ENCODE data around the gene TSC1.
"Not testable (repeated sequence)": the region's sequence is repeated elsewhere in the genome, so short reads cannot be mapped to it uniquely, and the experiment has no call there.

TSC1 gene

GRCh38 chr9:132976571-132976970 is 32.2 kb upstream of the TSC1 start:
- ChIA-PET POLR2A (ENCODE audit: low non-redundant PET) (no interaction called here), CTCF (interaction anchor here (1.1 to 2.3 kb wide), 2 partner anchors 18 to 81 kb away, joined by 4 to 17 read pairs; no protein-coding TSS in a partner anchor)
- H3K27ac ChIP-seq, result no peak overlapping the region
- no peak for TF ChIP-seq CTCF (conservative IDR thresholded peaks at IDR 0.05; ENCODE audit: low read depth)
- DNase-seq (ENCODE audit: low spot score), result no peak

DNA sequence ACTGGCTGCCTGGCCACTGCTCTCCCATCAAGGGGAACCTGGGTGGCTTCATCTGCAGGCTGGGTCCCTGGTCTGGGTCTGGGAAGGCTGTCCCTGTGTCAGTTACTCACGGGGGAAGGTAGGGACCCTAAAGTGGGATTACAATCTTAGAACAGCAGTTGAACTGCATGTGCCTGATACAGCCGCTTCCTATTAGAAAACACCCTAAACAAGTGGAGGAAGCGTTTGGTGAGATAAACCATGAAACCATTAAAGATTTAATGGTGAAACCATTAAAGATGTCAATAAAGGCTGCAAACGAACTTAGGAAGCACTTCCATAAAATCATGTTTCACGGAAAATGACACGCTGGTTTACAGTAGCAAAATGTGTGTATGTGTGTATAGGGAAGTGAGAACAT is 31.5 kb upstream of the TSC1 start:
- POLR2A ChIA-PET (ENCODE audit: low non-redundant PET), result no interaction called here
- no peak for TF ChIP-seq CTCF (conservative IDR thresholded peaks at IDR 0.05; ENCODE audit: low read depth)
- CTCF ChIA-PET, result interaction anchor here (1.8 to 1.9 kb wide), 2 partner anchors 46 to 74 kb away, joined by 6 to 8 read pairs; no protein-coding TSS in a partner anchor
- no peak overlapping the region for H3K27ac ChIP-seq
- DNase-seq (ENCODE audit: low spot score), result no peak

- H3K27ac ChIP-seq, result no peak overlapping the region
- no peak for TF ChIP-seq CTCF (conservative IDR thresholded peaks at IDR 0.05; ENCODE audit: low read depth)
- ChIA-PET POLR2A (ENCODE audit: low non-redundant PET) (no interaction called here), CTCF (interaction anchor here (0.5 to 1.1 kb wide), 4 partner anchors 19 to 141 kb away, joined by 3 to 4 read pairs (median 3); no protein-coding TSS in a partner anchor)
- DNase-seq (ENCODE audit: low spot score), result peak; percentile 59
Observed at GRCh38 chr9:132973713-132974112, 29.3 kb upstream of the TSC1 start.

- ChIA-PET POLR2A (ENCODE audit: low non-redundant PET) (no interaction called here), CTCF (interaction anchor here (0.5 to 2.3 kb wide), 6 partner anchors 20 to 364 kb away, joined by 3 to 16 read pairs (median 4); no protein-coding TSS in a partner anchor)
- TF ChIP-seq CTCF (conservative IDR thresholded peaks at IDR 0.05; ENCODE audit: low read depth), result no peak
Observed at GRCh38 chr9:132973166-132973565, 28.8 kb upstream of the TSC1 start.

GRCh38 chr9:132970324-132971062 is 26.1 kb upstream of the TSC1 start:
- DNase-seq (ENCODE audit: low spot score), result no peak
- ChIA-PET CTCF (interaction anchor here (0.5 to 0.6 kb wide), 2 partner anchors 28 to 541 kb away, joined by 3 to 5 read pairs; no protein-coding TSS in a partner anchor), POLR2A (ENCODE audit: low non-redundant PET) (no interaction called here)
- no peak overlapping the region for H3K27ac ChIP-seq
- TF ChIP-seq CTCF (conservative IDR thresholded peaks at IDR 0.05; ENCODE audit: low read depth), result no peak

More at GRCh38 chr9:132973166-132973565, 28.8 kb upstream of the TSC1 start:
- no peak for DNase-seq (ENCODE audit: low spot score)
- no peak overlapping the region for H3K27ac ChIP-seq

DNA sequence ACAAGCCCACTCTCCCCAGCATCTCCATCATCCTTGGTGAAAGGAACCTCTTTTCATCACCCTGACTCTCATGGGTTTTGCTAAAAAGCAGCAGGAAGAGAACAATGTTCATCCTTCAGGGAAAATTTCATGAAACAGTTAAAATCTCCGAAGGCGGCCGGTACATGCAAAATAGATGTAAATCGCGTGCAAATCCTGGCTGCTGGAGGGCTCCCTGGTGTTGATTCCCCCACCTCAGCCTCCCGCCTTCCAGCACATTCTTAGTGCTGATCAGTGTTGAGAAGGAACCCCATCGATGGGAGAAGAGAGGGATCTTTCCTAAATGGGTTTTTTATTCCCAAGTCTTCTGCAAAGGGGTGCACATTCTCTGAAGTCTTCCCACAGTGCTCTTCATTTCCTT is 25.4 kb upstream of the TSC1 start:
- POLR2A ChIA-PET (ENCODE audit: low non-redundant PET), result no interaction called here
- no peak for TF ChIP-seq CTCF (conservative IDR thresholded peaks at IDR 0.05; ENCODE audit: low read depth)
- CTCF ChIA-PET, result interaction anchor here (0.5 to 0.7 kb wide), 3 partner anchors 29 to 541 kb away, joined by 3 to 5 read pairs (median 3); no protein-coding TSS in a partner anchor
- no peak for DNase-seq (ENCODE audit: low spot score)
- H3K27ac ChIP-seq, result no peak overlapping the region

- CTCF ChIA-PET, result interaction anchor here (0.6 kb wide), 2 partner anchors 576 to 895 kb away, joined by 3 to 5 read pairs; no protein-coding TSS in a partner anchor
- H3K27ac ChIP-seq; DNase-seq (ENCODE audit: low spot score); POLR2A ChIA-PET (ENCODE audit: low non-redundant PET): not testable (repeated sequence)
Observed at GRCh38 chr9:132967908-132968307, 23.5 kb upstream of the TSC1 start.

Data from RWPE1 (cell line).